NCI-H1694 treated with DMSO at 0.1 percent for 48 hours (cell line): ENCODE data around the gene PCDHGB7.
"Not testable (repeated sequence)": the region's sequence is repeated elsewhere in the genome, so short reads cannot be mapped to it uniquely, and the experiment has no call there.

Experiments
- DNase-seq: peaks from one replicate; lab custom pipeline; 2025; lab: John Stamatoyannopoulos, UW

The PCDHGB7 gene

DNA sequence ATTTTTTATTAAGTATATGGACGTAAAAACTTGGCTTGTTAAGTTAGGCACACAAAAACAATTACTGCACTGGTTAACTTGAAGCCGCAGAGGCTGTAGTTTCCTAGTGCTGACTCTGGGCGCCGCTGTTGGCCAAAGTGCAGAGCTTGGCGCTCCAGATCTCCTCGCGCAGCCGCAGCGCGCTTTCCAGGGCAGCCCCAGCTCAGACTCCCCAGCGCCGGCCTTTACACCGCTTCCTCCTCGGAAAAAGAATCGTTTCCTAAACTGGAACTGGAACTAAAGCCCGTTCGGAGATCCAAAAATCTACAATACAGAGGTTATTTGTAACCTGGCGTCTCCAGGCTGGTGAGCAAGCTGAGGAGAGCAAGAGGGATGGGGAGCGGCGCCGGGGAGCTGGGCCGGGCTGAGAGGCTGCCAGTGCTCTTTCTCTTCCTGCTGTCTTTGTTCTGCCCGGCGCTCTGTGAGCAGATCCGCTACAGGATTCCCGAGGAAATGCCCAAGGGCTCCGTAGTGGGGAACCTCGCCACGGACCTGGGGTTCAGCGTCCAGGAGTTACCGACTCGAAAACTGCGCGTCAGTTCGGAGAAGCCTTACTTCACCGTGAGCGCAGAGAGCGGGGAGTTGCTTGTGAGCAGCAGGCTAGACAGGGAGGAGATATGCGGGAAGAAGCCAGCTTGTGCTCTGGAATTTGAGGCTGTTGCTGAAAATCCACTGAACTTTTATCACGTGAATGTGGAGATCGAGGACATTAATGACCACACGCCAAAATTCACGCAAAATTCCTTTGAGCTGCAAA is 19.5 kb upstream of the PCDHGB7 start, which contains the start of gene PCDHGB5:
PCDHGB5 (plus strand) TSS at position 192 of the 796 bp plus-strand sequence; CDS start at position 373, 181 bp downstream.
- not testable (repeated sequence) for DNase-seq

DNA sequence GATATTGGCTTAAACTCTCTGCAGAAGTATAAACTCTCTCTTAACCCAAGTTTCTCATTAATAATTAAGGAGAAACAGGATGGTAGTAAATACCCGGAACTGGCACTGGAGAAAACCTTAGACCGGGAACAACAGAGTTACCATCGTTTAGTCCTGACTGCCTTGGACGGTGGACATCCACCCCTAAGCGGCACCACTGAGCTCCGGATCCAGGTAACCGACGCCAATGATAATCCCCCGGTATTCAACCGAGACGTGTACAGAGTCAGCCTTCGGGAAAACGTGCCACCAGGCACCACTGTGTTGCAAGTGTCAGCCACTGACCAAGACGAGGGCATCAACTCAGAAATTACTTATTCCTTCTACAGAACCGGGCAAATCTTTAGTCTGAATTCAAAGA is 18.9 kb upstream of the PCDHGB7 start:
- DNase-seq, result no peak

DNA sequence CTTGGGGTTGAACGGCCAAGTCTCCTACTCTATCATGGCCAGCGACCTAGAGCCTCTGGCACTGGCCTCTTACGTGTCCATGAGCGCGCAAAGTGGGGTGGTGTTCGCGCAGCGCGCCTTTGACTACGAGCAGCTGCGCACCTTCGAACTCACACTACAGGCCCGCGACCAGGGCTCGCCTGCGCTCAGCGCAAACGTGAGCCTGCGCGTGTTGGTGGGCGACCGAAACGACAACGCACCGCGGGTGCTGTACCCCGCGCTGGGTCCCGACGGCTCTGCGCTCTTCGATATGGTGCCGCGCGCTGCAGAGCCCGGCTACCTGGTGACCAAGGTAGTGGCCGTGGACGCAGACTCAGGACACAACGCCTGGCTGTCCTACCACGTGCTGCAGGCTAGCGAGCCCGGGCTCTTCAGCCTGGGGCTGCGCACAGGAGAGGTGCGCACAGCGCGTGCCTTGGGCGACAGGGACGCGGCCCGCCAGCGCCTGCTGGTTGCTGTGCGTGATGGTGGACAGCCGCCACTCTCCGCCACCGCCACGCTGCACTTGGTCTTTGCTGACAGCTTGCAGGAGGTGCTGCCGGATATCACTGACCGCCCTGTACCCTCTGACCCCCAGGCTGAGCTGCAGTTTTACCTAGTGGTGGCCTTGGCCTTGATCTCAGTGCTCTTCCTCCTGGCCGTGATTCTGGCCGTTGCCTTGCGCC is 17.8 kb upstream of the PCDHGB7 start:
- no peak for DNase-seq

DNA sequence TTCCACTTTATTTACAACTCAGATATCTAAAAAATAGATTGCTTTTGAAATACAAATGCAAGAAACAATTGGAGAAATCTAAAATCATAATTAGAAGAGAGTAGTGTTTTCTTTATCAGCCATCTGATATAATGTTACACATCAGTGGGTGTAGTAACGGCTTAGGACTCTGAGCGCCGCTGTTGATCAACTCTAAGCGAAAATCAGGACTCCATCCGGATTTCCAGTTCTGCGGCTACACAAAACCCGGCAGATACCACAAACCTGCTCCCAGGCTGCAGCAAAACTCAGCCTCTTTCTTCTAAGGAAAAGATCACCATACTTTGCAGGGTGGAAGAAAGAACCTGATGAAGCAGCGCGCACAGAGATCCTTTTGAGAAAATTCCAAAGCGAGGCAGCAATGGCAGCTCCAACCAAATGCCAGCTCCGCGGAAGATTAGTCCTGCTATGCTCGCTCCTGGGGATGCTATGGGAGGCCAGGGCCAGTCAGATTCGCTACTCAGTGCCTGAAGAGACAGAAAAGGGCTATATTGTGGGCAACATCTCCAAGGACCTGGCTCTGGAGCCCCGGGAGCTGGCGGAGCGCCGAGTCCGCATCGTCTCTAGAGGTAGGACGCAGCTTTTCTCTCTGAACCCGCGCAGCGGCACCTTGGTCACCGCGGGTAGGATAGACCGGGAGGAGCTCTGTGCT is 14.8 kb upstream of the PCDHGB7 start, which contains the start of gene PCDHGA9:
PCDHGA9 (plus strand) TSS at position 226 of the 691 bp plus-strand sequence; CDS start at position 401, 175 bp downstream.
- DNase-seq, result no peak

DNA sequence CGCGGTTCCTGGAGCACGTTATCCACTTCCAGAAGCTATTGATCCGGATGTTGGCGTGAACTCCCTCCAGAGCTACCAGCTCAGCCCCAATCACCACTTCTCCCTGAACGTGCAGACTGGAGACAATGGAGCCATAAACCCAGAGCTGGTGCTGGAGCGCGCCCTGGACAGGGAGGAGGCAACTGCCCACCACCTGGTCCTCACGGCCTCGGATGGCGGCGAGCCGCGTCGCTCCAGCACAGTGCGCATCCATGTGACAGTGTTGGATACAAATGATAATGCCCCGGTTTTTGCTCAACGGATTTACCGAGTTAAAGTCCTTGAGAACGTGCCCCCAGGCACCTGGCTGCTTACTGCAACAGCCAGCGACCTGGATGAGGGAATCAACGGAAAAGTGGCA is 14.1 kb upstream of the PCDHGB7 start:
- DNase-seq, result no peak

DNA sequence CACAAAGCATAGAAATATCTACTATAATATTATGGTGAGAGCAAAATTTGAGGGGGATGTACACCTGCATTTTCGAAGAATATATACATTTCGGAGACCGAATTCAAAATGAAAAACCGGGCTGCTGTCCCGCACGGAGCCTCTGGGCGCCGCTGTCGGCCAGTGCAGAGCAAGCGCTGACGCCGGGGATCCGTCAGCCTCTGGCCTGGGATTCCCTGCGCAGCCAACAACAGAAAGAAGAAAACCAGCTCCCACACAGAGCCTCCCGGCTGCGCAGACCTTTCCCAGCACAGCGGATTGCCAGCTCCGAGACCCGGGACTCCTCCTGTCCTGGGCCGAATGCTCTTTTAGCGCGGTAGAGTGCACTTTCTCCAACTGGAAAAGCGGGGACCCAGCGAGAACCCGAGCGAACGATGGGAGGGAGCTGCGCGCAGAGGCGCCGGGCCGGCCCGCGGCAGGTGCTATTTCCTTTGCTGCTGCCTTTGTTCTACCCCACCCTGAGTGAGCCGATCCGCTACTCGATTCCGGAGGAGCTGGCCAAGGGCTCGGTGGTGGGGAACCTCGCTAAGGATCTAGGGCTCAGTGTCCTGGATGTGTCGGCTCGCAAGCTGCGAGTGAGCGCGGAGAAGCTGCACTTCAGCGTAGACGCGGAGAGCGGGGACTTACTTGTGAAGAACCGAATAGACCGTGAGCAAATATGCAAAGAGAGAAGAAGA is 9.5 kb upstream of the PCDHGB7 start, which contains the start of gene PCDHGB6:
PCDHGB6 (plus strand) TSS at position 232 of the 716 bp plus-strand sequence; CDS start at position 414, 182 bp downstream.
- not testable (repeated sequence) for DNase-seq

DNA sequence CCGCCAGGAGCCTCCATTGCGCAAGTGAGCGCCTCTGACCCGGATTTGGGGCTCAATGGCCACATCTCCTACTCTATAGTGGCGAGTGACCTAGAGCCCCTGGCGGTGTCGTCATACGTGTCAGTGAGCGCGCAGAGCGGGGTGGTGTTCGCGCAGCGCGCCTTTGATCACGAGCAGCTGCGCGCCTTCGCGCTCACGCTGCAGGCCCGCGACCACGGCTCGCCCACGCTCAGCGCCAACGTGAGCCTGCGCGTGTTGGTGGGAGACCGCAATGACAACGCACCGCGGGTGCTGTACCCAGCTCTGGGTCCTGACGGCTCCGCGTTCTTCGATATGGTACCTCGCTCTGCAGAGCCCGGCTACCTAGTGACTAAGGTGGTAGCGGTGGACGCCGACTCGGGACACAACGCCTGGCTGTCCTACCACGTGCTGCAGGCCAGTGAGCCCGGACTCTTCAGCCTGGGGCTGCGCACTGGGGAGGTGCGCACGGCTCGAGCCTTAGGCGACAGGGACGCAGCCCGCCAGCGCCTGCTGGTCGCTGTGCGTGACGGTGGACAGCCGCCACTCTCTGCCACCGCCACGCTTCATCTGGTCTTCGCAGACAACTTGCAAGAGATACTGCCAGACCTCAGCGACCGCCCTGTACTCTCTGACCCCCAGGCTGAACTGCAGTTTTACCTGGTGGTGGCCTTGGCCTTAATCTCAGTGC is 7.7 kb upstream of the PCDHGB7 start:
- DNase-seq, result no peak

DNA sequence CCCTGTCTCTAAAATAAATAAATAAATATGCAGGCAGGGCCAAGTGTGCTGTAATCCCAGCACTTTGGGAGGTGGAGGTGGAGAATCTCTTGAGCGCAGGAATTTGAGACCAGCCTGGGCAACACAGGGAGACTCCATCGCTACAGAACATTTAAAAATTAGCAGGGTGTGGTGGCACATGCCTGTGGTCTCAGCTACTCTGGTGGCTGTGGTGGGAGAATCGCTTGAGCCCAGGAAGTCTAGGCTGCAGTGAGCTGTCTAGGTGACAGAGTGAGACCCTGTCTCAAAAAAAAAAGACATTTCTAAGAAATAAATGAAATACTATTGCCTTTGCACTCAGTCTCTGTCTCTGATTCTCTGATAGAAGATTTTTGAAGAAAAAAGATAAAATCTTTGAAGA is 5.9 kb upstream of the PCDHGB7 start:
- no peak for DNase-seq

DNA sequence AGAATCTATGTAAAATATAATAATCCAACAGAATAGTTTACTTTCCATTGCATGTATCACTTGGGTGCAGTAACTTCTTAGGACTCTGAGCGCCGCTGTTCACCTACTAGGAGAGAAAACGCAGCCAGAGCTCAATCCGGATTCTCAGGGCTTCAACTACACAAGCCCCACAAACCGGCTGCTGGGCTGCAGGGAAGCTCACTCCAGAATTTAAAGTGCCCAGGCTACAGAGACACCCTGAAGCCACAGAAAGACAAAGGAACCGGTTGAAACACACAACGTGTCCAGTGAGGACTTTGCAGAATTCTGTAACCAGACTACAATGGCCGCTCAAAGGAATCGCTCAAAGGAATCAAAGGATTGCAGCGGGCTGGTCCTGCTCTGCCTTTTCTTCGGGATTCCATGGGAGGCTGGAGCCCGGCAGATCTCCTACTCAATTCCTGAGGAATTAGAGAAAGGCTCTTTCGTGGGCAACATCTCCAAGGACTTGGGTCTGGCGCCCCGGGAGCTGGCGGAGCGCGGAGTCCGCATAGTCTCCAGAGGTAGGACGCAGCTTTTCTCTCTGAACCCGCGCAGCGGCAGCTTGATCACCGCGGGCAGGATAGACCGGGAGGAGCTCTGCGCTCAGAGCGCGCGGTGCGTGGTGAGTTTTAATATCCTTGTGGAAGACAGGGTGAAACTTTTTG is 4.5 kb upstream of the PCDHGB7 start, which contains the start of gene PCDHGA10:
PCDHGA10 (plus strand) TSS at position 134 of the 686 bp plus-strand sequence; CDS start at position 323, 189 bp downstream.
- peak; percentile 45 for DNase-seq

DNA sequence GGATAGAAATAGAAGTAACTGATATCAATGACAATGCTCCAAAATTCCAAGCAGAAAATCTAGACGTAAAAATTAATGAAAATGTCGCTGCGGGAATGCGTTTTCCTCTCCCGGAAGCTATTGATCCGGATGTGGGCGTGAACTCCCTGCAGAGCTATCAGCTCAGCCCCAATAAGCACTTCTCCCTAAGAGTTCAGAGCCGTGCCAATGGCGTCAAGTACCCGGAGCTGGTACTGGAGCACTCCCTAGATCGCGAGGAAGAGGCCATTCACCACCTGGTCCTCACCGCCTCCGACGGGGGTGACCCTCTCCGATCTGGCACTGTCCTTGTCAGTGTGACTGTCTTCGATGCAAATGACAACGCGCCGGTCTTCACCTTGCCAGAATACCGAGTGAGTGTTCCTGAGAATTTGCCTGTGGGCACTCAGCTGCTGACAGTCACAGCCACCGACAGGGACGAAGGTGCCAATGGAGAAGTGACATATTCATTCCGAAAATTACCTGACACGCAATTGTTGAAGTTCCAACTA is 3.9 kb upstream of the PCDHGB7 start:
- no peak for DNase-seq

DNA sequence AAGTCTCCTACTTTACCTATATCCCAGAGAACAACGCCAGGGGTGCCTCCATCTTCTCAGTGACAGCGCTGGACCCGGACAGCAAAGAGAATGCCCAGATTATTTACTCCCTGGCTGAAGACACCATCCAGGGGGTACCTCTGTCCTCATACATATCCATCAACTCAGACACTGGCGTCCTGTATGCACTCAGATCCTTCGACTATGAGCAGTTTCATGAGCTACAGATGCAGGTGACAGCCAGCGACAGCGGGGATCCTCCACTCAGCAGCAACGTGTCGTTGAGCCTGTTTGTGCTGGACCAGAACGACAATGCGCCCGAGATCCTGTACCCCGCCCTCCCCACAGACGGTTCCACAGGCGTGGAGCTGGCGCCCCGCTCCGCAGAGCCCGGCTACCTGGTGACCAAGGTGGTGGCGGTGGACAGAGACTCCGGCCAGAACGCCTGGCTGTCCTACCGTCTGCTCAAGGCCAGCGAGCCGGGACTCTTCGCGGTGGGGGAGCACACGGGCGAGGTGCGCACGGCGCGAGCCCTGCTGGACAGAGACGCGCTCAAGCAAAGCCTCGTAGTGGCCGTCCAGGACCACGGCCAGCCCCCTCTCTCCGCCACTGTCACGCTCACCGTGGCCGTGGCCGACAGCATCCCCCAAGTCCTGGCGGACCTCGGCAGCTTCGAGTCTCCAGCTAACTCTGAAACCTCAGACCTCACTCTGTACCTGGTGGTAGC is 2.8 kb upstream of the PCDHGB7 start:
- DNase-seq, result not testable (repeated sequence)

DNA sequence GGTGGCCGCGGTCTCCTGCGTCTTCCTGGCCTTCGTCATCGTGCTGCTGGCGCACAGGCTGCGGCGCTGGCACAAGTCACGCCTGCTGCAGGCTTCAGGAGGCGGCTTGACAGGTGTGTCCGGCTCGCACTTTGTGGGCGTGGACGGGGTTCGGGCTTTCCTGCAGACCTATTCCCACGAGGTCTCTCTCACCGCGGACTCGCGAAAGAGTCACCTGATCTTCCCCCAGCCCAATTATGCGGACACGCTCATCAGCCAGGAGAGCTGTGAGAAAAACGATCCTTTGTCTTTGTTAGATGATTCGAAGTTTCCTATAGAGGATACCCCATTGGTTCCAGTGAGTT is 2.2 kb upstream of the PCDHGB7 start:
- not testable (repeated sequence) for DNase-seq

DNA sequence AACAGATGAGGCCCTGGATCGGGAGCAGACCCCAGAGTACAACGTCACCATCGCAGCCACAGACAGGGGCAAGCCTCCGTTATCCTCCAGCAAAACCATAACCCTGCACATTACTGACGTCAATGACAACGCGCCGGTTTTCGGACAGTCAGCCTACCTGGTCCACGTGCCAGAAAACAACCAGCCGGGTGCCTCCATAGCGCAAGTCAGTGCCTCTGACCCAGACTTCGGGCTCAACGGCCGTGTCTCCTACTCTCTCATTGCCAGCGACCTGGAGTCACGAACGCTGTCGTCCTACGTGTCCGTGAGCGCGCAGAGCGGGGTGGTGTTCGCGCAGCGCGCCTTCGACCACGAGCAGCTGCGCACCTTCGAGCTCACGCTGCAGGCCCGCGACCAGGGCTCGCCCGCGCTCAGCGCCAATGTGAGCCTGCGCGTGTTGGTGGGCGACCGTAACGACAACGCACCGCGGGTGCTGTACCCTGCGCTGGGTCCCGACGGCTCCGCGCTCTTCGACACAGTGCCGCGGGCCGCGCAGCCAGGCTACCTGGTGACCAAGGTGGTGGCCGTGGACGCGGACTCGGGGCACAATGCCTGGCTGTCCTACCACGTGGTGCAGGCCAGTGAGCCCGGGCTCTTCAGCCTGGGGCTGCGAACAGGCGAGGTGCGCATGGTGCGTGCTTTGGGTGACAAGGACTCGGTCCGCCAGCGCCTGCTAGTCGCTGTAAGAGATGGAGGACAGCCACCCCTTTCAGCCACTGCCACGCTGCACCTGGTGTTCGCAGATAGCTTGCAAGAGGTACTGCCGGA is 1.8 kb downstream of the PCDHGB7 start:
- DNase-seq, result no peak

DNA sequence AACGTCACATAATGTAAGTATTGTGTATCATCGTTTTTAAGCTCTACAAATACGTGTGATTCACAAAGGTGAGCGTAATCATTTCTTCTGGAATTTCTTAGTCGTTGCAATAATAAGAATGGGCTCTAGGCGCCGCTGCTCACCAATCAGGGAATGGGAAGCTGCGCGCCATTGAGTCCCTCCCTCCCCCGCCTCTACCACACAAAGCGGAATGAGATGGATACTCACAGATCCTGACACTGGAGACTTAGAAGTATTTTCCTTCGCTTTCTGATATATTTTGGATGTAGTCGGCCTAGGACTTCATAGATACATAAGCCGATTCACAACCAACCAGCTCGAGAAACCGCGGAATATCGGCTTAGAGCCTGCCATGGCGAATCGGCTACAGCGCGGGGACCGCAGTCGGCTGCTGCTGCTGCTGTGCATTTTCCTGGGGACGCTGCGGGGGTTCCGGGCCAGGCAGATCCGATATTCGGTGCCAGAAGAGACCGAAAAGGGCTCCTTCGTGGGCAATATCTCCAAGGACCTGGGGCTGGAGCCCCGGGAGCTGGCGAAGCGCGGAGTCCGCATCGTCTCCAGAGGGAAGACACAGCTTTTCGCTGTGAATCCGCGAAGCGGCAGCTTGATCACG is 3.5 kb downstream of the PCDHGB7 start, which contains the start of gene PCDHGA11:
PCDHGA11 (plus strand) TSS at position 197 of the 634 bp plus-strand sequence; CDS start at position 374, 177 bp downstream.
- no peak for DNase-seq

DNA sequence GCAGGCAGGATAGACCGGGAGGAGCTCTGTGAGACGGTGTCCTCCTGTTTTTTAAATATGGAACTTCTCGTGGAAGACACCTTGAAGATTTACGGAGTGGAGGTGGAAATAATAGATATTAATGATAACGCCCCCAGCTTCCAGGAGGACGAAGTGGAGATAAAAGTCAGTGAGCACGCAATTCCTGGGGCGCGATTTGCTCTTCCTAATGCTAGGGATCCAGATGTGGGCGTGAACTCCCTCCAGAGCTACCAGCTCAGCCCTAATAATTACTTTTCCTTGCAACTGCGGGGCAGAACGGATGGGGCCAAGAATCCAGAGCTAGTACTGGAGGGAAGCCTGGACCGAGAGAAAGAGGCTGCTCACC is 4.0 kb downstream of the PCDHGB7 start:
- no peak for DNase-seq

DNA sequence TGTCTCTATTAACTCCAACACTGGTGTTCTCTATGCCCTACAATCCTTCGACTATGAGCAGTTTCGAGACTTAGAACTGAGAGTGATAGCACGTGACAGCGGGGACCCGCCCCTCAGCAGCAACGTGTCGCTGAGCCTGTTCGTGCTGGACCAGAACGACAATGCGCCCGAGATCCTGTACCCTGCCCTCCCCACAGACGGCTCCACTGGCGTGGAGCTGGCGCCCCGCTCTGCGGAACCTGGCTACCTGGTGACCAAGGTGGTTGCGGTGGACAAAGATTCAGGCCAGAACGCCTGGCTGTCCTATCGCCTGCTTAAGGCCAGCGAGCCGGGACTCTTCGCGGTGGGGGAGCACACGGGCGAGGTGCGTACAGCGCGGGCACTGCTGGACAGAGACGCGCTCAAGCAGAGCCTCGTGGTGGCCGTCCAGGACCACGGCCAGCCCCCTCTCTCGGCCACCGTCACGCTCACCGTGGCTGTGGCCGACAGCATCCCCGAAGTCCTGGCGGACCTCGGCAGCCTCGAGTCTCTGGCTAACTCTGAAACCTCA is 5.3 kb downstream of the PCDHGB7 start:
- no peak for DNase-seq

DNA sequence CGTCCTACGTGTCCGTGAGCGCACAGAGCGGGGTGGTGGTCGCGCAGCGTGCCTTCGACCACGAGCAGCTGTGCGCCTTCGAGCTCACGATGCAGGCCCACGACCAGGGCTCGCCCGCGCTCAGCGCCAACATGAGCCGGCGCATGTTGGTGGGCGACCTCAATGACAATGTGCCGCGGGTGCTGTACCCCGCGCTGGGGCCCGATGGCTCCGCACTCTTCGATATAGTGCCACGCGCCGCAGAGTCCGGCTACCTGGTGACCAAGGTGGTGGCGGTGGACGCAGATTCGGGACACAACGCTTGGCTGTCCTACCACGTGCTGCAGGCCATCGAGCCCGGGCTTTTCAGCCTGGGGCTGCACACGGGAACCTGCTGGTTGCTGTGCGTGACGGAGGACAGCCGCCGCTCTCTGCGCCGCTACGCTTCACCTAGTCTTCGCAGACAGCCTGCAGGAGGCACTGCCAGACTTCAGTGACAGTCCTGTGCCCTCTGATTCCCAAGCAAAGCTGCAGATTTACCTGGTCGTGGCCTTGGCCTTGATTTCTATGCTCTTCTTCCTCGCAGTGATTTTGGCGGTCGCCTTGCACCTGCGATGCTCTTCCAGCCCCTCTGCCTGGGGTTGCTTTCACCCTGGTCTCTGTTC is 10.4 kb downstream of the PCDHGB7 start:
- DNase-seq, result no peak
